K562 (cell line): ENCODE data around the gene WDFY2. TPM values are rescaled to one million over a fixed set of nuclear protein-coding genes. Genes with fewer than 3 reads are reported as not detected.

Source experiments
- ATAC-seq: fragments of 200-7000 bp; cut with Tn5 transposase; 3 replicates; pipeline ENCODE4 v1.9.1; 2020; ENCODE audit warnings: moderate library complexity
- BruUV-seq: library from RNA; stranded (reverse); fragments of 400-500 nt; replicated peaks from 2 replicates; lab custom pipeline; 2021; lab: Mats Ljungman, UMichigan
- CTCF ChIA-PET: fragments of 300-600 bp; formaldehyde crosslinking; extraction: SDS; loops from one replicate; lab custom pipeline; 2021; ENCODE audit warnings: low intra/inter-chr PET ratio; lab: Yijun Ruan, JAX
- POLR2A ChIA-PET: fragments of 300-600, 350-650 bp; sonication (Branson Sonifier 250); formaldehyde crosslinking; extraction: SDS; loops from one replicate; lab custom pipeline; 2021; ENCODE audit warnings: antibody characterized with exemption, inconsistent platforms; lab: Yijun Ruan, JAX
- DNase-seq, 4 experiments: peaks; one replicate each; pipeline versions ENCODE4 v3.0.0 to v3.0.0-alpha.2; 2011 to 2018; ENCODE audit warnings: low spot score in 3 of 4, mixed read lengths in 3 of 4; ENCODE audit errors: extremely low read depth in 1 of 4
- FAIRE-seq: peaks from 2 replicates; lab custom pipeline; 2011; peaks lifted over from hg19 to GRCh38; lab: Jason Lieb, UNC
- H2AFZ ChIP-seq: 2 replicates; pipeline ENCODE4 v1.6.0; 2011; ENCODE audit warnings: low read depth, low read length, control low read depth, inconsistent platforms
- H3K27ac ChIP-seq: fragments of 200-600 bp; 3 replicates; pipeline ENCODE4 v1.8.0; 2011; ENCODE audit warnings: low read depth, mild to moderate bottlenecking, control low read depth, inconsistent platforms, low read length, moderate library complexity, mixed read lengths; ENCODE audit errors: extremely low read depth
- H3K27me3 ChIP-seq, 2 experiments: fragments of 300-600 bp in 1 of 2; 2 replicates in 1 of 2; 3 replicates in 1 of 2; pipeline versions ENCODE4 v1.6.0 to v1.8.0; 2011; ENCODE audit warnings: inconsistent platforms in 2 of 2, low read length in 2 of 2, mild to moderate bottlenecking in 1 of 2, mixed read lengths in 1 of 2, moderate library complexity in 1 of 2; ENCODE audit not compliant: control insufficient read depth in 2 of 2, insufficient read depth in 2 of 2
- H3K36me3 ChIP-seq: fragments of 300-600 bp; 3 replicates; pipeline ENCODE4 v1.8.0; 2011; ENCODE audit warnings: mild to moderate bottlenecking, low read length, inconsistent platforms; ENCODE audit not compliant: control insufficient read depth, insufficient read depth
- H3K4me1 ChIP-seq, 2 experiments: fragments of 200-600 bp in 1 of 2; replicated peaks in 1 of 2; 2 replicates in 1 of 2; 3 replicates in 1 of 2; pipeline versions ENCODE4 v1.5.1 to v1.8.0; 2011; ENCODE audit warnings: inconsistent platforms in 2 of 2, low read length in 2 of 2, mild to moderate bottlenecking in 1 of 2, mixed read lengths in 1 of 2, moderate library complexity in 1 of 2; ENCODE audit not compliant: control insufficient read depth in 2 of 2, insufficient read depth in 2 of 2
- H3K4me2 ChIP-seq: 2 replicates; pipeline ENCODE4 v1.6.1; 2011; ENCODE audit warnings: low read length, control low read depth, inconsistent platforms, mixed read lengths; ENCODE audit not compliant: insufficient read depth
- H3K4me3 ChIP-seq: fragments of 200-600 bp; sonication (generic), shearing (Covaris generic); 2 replicates; pipeline ENCODE4 v1.5.1; 2016; ENCODE audit warnings: control low read depth, inconsistent platforms
- H3K79me2 ChIP-seq: fragments of 200-600 bp; 3 replicates; pipeline ENCODE4 v1.8.0; 2011; ENCODE audit warnings: low read length, inconsistent platforms; ENCODE audit not compliant: control insufficient read depth, insufficient read depth
- H3K9ac ChIP-seq, 2 experiments: 2 replicates each; pipeline versions ENCODE4 v1.6.0 to v1.6.1; 2011; ENCODE audit warnings: low read depth in 2 of 2, low read length in 2 of 2, control low read depth in 1 of 2, inconsistent platforms in 1 of 2, mild to moderate bottlenecking in 1 of 2, mixed read lengths in 1 of 2; ENCODE audit not compliant: insufficient read depth in 1 of 2
- H3K9me1 ChIP-seq: one replicate; pipeline ENCODE4 v1.6.0; 2011; ENCODE audit warnings: inconsistent platforms, mild to moderate bottlenecking, low read length, moderate library complexity; ENCODE audit not compliant: control insufficient read depth, insufficient read depth
- H3K9me3 ChIP-seq: replicated peaks from 2 replicates; pipeline ENCODE4 v1.5.1; 2011; ENCODE audit warnings: low read depth, low read length, inconsistent platforms; ENCODE audit not compliant: control insufficient read depth, insufficient read depth
- H4K20me1 ChIP-seq: replicated peaks from 2 replicates; pipeline ENCODE4 v1.6.1; 2011; ENCODE audit warnings: low read length, inconsistent platforms, mixed read lengths; ENCODE audit not compliant: control insufficient read depth, insufficient read depth
- CBFA2T3 ChIP-seq: fragments of 450-650 bp; IDR thresholded peaks from 2 replicates; pipeline ENCODE4 v1.6.1; 2017
- DIDO1 ChIP-seq: fragments of 450-650 bp; IDR thresholded peaks from 2 replicates; pipeline ENCODE4 v1.6.1; 2016; ENCODE audit warnings: low read depth, missing biosample characterization, missing genetic modification characterization
- FOXJ2 ChIP-seq: fragments of 200-800 bp; sonication (Bioruptor generic); IDR thresholded peaks from 2 replicates; pipeline ENCODE4 v1.6.1; 2016; ENCODE audit warnings: missing genetic modification characterization, missing compliant biosample characterization
- NFE2 ChIP-seq: IDR thresholded peaks from 2 replicates; pipeline ENCODE4 v1.6.1; 2014; ENCODE audit warnings: antibody characterized with exemption, low read depth
- OTX1 ChIP-seq: fragments of 450-650 bp; formaldehyde crosslinking; IDR thresholded peaks from 2 replicates; pipeline ENCODE4 v1.4.0; 2022; ENCODE audit warnings: mild to moderate bottlenecking
- TCF7L2 ChIP-seq: fragments of 150-350 bp; IDR thresholded peaks from 2 replicates; pipeline ENCODE4 v1.6.1; 2016; ENCODE audit warnings: low read depth, mild to moderate bottlenecking, low read length, moderate library complexity
- TRIM24 ChIP-seq, 2 experiments: fragments of 450-650 bp; IDR thresholded peaks; 2 replicates each; pipeline ENCODE4 v1.6.1; 2016
- WGBS: fragments of 100-300 bp; shearing (Covaris generic); methylation state at CpG from one replicate; pipeline ENCODE4 v1.1.6; 2016; ENCODE audit warnings: low coverage, mixed read lengths; ENCODE audit not compliant: insufficient coverage; ENCODE audit errors: missing lambda C conversion rate; 5-methylcytosine and 5-hydroxymethylcytosine counted together
- in situ Hi-C: fragments of 300-500 bp; cut with MboI; formaldehyde crosslinking; loops from 4 replicates; pipeline ENCODE4 v1.15.0; 2018; ENCODE audit warnings: inconsistent platforms, mixed read lengths
- intact Hi-C: fragments of 100-400 bp; cut with micrococcal nuclease; formaldehyde crosslinking; loops from 2 replicates; pipeline ENCODE4 v1.14.2; 2022
- polyA plus RNA-seq, 8 experiments: library from polyadenylated mRNA; depleted of rRNA in 4 of 8; stranded (reverse) in 5 of 8; unstranded in 3 of 8; fragments of >200 nt; fragmentation: Nextera tagmentation in 2 of 8; fragmentation: Illumina TruSeq in 1 of 8; extraction: Ambion mirVana in 2 of 8; extraction: Trizol in 1 of 8; gene quantifications; 2 replicates each; pipeline versions ENCODE4 v1.2.1 to v1.2.3, GENCODE V29; 2011 to 2014; ENCODE audit warnings: inconsistent platforms in 1 of 8, missing spikeins in 1 of 8
- total RNA-seq, 7 experiments: library from RNA; depleted of rRNA in 6 of 7; stranded (reverse); fragments of >200 nt in 6 of 7; fragmentation: Illumina TruSeq in 2 of 7; extraction: Trizol in 2 of 7; gene quantifications; 2 replicates each; pipeline versions ENCODE4 v1.2.1 to v1.2.3, GENCODE V29; 2011 to 2021; ENCODE audit warnings: low replicate concordance in 1 of 7
- TF ChIP-seq, protein P1 (sequence below): IDR thresholded peaks from 2 replicates; pipeline ENCODE4 v1.6.1; 2012; ENCODE audit warnings: low read depth, low read length, improper control_type of control experiment, borderline replicate concordance

The WDFY2 gene
- total and polyA plus RNA-seq, 9 of the 15 experiments (the other 6 are each of a cell fraction or from before 2014, with no cell fraction given), result 0.66 to 6.4 (median 4.4) TPM

DNA sequence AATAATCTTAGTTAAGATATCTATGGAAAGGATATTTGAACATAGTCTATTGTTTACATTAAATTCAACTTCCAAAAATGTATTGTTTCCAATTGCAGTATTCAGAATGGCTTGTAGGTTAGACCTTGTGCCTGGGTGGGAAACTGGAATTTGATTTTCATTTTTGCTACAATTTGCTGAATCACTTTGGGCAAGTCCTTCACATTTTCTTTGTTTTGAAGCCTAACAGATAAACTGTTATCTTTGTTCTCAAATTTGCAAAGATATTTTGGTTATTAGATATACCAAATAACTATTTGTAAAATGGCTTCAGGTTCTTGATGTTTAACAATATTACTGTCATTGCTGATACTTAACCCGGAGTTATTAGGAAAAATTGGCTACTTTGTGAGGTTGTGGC, 82.6 kb downstream of the WDFY2 start (continued):
- TF ChIP-seq, protein P1, sequence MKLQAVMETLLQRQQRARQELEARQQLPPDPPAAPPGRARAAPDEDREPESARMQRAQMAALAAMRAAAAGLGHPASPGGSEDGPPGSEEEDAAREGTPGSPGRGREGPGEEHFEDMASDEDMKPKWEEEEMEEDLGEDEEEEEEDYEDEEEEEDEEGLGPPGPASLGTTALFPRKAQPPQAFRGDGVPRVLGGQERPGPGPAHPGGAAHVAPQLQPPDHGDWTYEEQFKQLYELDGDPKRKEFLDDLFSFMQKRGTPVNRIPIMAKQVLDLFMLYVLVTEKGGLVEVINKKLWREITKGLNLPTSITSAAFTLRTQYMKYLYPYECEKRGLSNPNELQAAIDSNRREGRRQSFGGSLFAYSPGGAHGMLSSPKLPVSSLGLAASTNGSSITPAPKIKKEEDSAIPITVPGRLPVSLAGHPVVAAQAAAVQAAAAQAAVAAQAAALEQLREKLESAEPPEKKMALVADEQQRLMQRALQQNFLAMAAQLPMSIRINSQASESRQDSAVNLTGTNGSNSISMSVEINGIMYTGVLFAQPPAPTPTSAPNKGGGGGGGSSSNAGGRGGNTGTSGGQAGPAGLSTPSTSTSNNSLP, result no peak
- TF ChIP-seq TRIM24 (IDR thresholded peaks at IDR 0.05) (no peak), DIDO1 (no peak), NFE2 (peak; percentile 73), CBFA2T3 (no peak), FOXJ2 (tag) (no peak)

DNA sequence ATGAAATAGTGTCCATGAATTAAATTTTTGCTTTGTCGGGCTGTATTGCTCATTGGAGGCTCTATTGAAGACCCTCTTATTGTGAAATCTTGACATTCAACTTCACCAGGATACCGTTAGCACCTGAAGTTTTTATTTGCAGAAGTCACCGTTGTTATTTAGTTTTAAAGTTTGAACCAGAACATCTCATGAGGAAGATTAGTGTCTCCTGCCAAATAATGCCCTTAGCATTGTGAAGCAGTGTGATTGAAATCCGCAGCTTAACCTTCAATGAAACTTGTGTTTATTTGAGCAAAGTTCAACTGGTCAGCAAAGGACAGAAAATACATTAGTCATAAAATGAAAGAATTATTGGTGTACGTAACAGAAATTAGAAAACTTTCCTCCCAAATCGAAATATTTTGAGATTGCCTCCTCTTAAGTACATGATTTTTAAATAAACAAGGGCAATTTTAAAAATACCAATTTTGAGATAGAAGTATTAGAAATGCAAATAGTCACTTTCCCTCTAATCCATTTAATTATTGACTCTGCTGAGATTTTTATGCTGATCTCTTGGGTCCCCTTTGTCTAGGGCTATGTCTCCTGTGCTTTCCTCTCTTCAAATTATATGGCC, 84.4 kb downstream of the WDFY2 start:
- H4K20me1 ChIP-seq, result no peaks in the 10 kb centered on the region
- no peak overlapping the region for H3K27ac ChIP-seq
- no peak for DNase-seq
- H3K4me3 ChIP-seq, result no peak overlapping the region
- POLR2A ChIA-PET, result no interaction called here
- intact Hi-C loops, result no loop called here
- H3K4me1 ChIP-seq, result peaks cover 0 to 10% of the 10 kb centered on the region in 2 experiments; a peak in 2 of 5 replicates
- TF ChIP-seq TCF7L2 (no peak), OTX1 (CRISPR knock-in tag) (no peak)
- TF ChIP-seq, all 486 proteins: peak for 0
- H3K27me3 ChIP-seq, result no peaks in the 10 kb centered on the region
- 70% methylated on average over 6 of the region's 6 CpGs for WGBS
- H3K4me2 ChIP-seq, result no peak overlapping the region
- H3K9me3 ChIP-seq, result no peaks in the 10 kb centered on the region
- ATAC-seq, result no peak
- no peak overlapping the region for H3K9ac ChIP-seq
- in situ Hi-C loops, result no loop called here
- no TSS peak for BruUV-seq
- FAIRE-seq, result no peak
- no peaks in the 10 kb centered on the region; the same call in 2 of the 3 replicates for H3K79me2 ChIP-seq
- H3K9me1 ChIP-seq, result no peaks in the 10 kb centered on the region
- CTCF ChIA-PET, result no interaction called here
- no peak overlapping the region for H2AFZ ChIP-seq
- no peaks in the 10 kb centered on the region; the same call in 2 of the 3 replicates for H3K36me3 ChIP-seq
